ENCODE measurements around the gene MXD4.
A peak's percentile ranks its signal among the peaks of the same experiment; 100 is the strongest.

The MXD4 gene

GRCh38 chr4:2266181-2266580, 4.3 kb upstream of the MXD4 start:
- peak overlapping the region; percentile 6 for H3K27ac ChIP-seq (ENCODE audit: low read depth, low read length)
- no peaks in the 10 kb centered on the region for H3K27me3 ChIP-seq (ENCODE audit: control insufficient read depth in 1 of 2, insufficient read depth in 2 of 2, low read length in 2 of 2)
- no peaks in the 10 kb centered on the region for H3K9me3 ChIP-seq (ENCODE audit: low read length)
- no peaks in the 10 kb centered on the region for H3K36me3 ChIP-seq (ENCODE audit: insufficient read depth, low read length)
- H3K4me3 ChIP-seq (ENCODE audit: low read depth in 1 of 2, low read length in 2 of 2), result no peak overlapping the region
- H3K9ac ChIP-seq (ENCODE audit: low read length), result peak overlapping the region; percentile 25
- H3K4me1 ChIP-seq (ENCODE audit: insufficient read depth, low read length), result peaks cover 30% of the 10 kb centered on the region

- H3K36me3 ChIP-seq (ENCODE audit: insufficient read depth, low read length), result no peaks in the 10 kb centered on the region
- H3K4me3 ChIP-seq (ENCODE audit: low read depth in 1 of 2, low read length in 2 of 2), result no peak overlapping the region
- H3K27me3 ChIP-seq (ENCODE audit: control insufficient read depth in 1 of 2, insufficient read depth in 2 of 2, low read length in 2 of 2), result no peaks in the 10 kb centered on the region
- H3K9me3 ChIP-seq (ENCODE audit: low read length), result no peaks in the 10 kb centered on the region
- peak overlapping the region; percentile 25 for H3K9ac ChIP-seq (ENCODE audit: low read length)
- H3K4me1 ChIP-seq (ENCODE audit: insufficient read depth, low read length), result peaks cover 34% of the 10 kb centered on the region
- H3K27ac ChIP-seq (ENCODE audit: low read depth, low read length), result peak overlapping the region; percentile 6
Measured at GRCh38 chr4:2265113-2266110, 3.5 kb upstream of the MXD4 start.

- Histone ChIP-seq H3K4me1 (ENCODE audit: insufficient read depth, low read length) (peaks cover 42% of the 10 kb centered on the region), H3K4me3 (ENCODE audit: low read depth in 1 of 2, low read length in 2 of 2) (no peak overlapping the region), H3K9me3 (ENCODE audit: low read length) (no peaks in the 10 kb centered on the region), H3K9ac (ENCODE audit: low read length) (no peak overlapping the region), H3K27ac (ENCODE audit: low read depth, low read length) (no peak overlapping the region), H3K36me3 (ENCODE audit: insufficient read depth, low read length) (no peaks in the 10 kb centered on the region), H3K27me3 (ENCODE audit: control insufficient read depth in 1 of 2, insufficient read depth in 2 of 2, low read length in 2 of 2) (no peaks in the 10 kb centered on the region)
Measured at GRCh38 chr4:2264481-2265041, 2.7 kb upstream of the MXD4 start.

DNA sequence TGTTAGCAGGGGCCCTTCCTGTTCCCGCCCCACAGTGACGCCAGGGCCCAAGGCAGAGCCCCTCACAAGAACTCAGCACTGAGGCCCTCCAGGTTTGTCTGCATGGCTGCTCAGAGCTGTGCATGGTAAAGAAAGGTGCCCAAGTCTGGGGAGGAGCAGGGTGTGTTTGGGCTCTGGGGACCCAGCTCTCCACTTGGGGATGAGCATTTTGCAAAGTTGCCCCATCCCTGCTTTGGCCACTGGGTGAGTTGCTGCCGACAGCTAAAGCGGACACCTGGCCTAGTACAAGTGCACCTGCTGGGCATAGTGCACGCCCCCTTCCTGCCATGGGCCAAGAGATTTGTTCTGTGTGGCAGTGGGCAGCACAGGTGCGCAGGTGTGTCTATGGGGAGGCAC, 2.0 kb upstream of the MXD4 start:
- H3K27ac ChIP-seq (ENCODE audit: low read depth, low read length), result no peak overlapping the region
- H3K4me1 ChIP-seq (ENCODE audit: insufficient read depth, low read length), result peaks cover 49% of the 10 kb centered on the region
- no peaks in the 10 kb centered on the region for H3K36me3 ChIP-seq (ENCODE audit: insufficient read depth, low read length)
- no peak overlapping the region for H3K4me3 ChIP-seq (ENCODE audit: low read depth in 1 of 2, low read length in 2 of 2)
- no peaks in the 10 kb centered on the region for H3K9me3 ChIP-seq (ENCODE audit: low read length)
- H3K27me3 ChIP-seq (ENCODE audit: control insufficient read depth in 1 of 2, insufficient read depth in 2 of 2, low read length in 2 of 2), result no peaks in the 10 kb centered on the region
- no peak overlapping the region for H3K9ac ChIP-seq (ENCODE audit: low read length)

DNA sequence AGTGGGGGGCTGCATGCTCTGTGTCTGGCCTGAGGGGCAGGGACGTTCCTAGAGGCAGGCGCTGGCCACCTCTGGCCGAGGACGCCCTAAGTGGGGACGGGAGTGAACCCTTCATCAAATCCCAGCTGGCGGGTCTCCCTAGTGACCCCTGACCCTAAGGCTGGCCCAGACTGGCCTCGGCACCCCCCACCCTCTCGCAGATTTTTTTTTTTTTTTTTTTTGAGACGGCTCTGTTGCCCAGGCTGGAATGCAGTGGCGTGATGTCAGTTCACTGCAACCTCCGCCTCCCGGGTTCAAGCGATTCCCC, 988 bp upstream of the MXD4 start:
- H3K27ac ChIP-seq (ENCODE audit: low read depth, low read length), result peak overlapping the region; percentile 95
- no peaks in the 10 kb centered on the region for H3K27me3 ChIP-seq (ENCODE audit: control insufficient read depth in 1 of 2, insufficient read depth in 2 of 2, low read length in 2 of 2)
- H3K4me3 ChIP-seq (ENCODE audit: low read depth in 1 of 2, low read length in 2 of 2), result peak overlapping the region; percentile 41 to 49
- peak overlapping the region; percentile 61 for H3K9ac ChIP-seq (ENCODE audit: low read length)
- peaks cover 2% of the 10 kb centered on the region for H3K36me3 ChIP-seq (ENCODE audit: insufficient read depth, low read length)
- H3K9me3 ChIP-seq (ENCODE audit: low read length), result no peaks in the 10 kb centered on the region
- peaks cover 59% of the 10 kb centered on the region for H3K4me1 ChIP-seq (ENCODE audit: insufficient read depth, low read length)

- H3K4me1 ChIP-seq (ENCODE audit: insufficient read depth, low read length), result peaks cover 64% of the 10 kb centered on the region
- no peaks in the 10 kb centered on the region for H3K9me3 ChIP-seq (ENCODE audit: low read length)
- no peaks in the 10 kb centered on the region for H3K27me3 ChIP-seq (ENCODE audit: control insufficient read depth in 1 of 2, insufficient read depth in 2 of 2, low read length in 2 of 2)
- peak overlapping the region; percentile 61 for H3K9ac ChIP-seq (ENCODE audit: low read length)
- peak overlapping the region; percentile 41 to 49 for H3K4me3 ChIP-seq (ENCODE audit: low read depth in 1 of 2, low read length in 2 of 2)
- peak overlapping the region; percentile 95 for H3K27ac ChIP-seq (ENCODE audit: low read depth, low read length)
- peaks cover 7% of the 10 kb centered on the region for H3K36me3 ChIP-seq (ENCODE audit: insufficient read depth, low read length)
Measured at GRCh38 chr4:2262145-2262943, 435 bp upstream of the MXD4 start.

- H3K4me3 ChIP-seq (ENCODE audit: low read depth in 1 of 2, low read length in 2 of 2), result peak overlapping the region; percentile 46 to 92
- peaks cover 8% of the 10 kb centered on the region for H3K36me3 ChIP-seq (ENCODE audit: insufficient read depth, low read length)
- H3K9me3 ChIP-seq (ENCODE audit: low read length), result no peaks in the 10 kb centered on the region
- H3K4me1 ChIP-seq (ENCODE audit: insufficient read depth, low read length), result peaks cover 70% of the 10 kb centered on the region
- no peaks in the 10 kb centered on the region for H3K27me3 ChIP-seq (ENCODE audit: control insufficient read depth in 1 of 2, insufficient read depth in 2 of 2, low read length in 2 of 2)
- peak overlapping the region; percentile 85 for H3K27ac ChIP-seq (ENCODE audit: low read depth, low read length)
- no peak overlapping the region for H3K9ac ChIP-seq (ENCODE audit: low read length)
Measured at GRCh38 chr4:2261110-2261852, 628 bp downstream of the MXD4 start.

GRCh38 chr4:2260344-2261109, 1.4 kb downstream of the MXD4 start:
- Histone ChIP-seq H3K36me3 (ENCODE audit: insufficient read depth, low read length) (peaks cover 8% of the 10 kb centered on the region), H3K4me3 (ENCODE audit: low read depth in 1 of 2, low read length in 2 of 2) (peak overlapping the region; percentile 46 to 87), H3K27me3 (ENCODE audit: control insufficient read depth in 1 of 2, insufficient read depth in 2 of 2, low read length in 2 of 2) (no peaks in the 10 kb centered on the region), H3K9me3 (ENCODE audit: low read length) (no peaks in the 10 kb centered on the region), H3K9ac (ENCODE audit: low read length) (no peak overlapping the region), H3K27ac (ENCODE audit: low read depth, low read length) (peak overlapping the region; percentile 85), H3K4me1 (ENCODE audit: insufficient read depth, low read length) (peaks cover 71% of the 10 kb centered on the region)

DNA sequence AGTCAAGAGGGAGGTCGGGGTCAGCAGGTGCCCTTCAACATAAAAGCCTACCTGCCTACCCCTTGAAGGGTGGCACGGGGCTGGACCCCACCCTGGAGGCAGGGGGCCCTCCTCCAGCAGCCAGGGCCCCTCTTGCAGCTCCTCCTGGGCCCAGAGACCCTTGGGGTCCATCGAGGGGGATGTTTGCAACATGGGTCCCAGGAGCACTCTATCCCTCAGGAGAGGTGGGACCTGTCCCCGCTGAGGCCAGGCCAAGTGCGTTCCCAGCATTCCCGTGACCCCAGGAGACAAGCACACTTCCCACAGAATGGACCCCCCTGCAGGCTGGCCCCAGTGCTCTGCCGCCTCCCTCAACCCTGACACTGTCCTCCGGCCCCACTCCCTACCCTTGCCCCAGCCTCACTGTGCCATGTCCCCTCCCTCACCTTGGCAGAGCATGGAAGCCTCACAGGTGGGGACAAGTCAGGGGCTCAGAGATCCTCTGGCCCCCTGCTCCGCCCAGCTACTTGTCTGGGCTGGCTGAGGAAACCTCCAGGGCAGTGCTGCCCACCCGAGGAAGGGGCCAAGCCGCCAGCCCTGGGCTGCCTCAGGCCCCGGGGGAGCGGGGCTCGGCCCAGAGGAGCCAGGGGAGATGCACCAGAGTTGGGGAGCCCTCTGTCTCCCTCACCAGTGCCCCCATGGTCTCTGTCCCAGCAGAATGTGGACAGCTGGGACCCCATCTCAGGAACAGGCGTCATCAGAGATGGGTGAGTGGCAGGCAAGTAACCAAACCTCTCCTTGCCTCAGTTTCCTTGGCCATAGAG, 2.2 kb downstream of the MXD4 start:
- H3K4me3 ChIP-seq (ENCODE audit: low read depth in 1 of 2, low read length in 2 of 2), result peak overlapping the region; percentile 46 to 87
- H3K4me1 ChIP-seq (ENCODE audit: insufficient read depth, low read length), result peaks cover 76% of the 10 kb centered on the region
- H3K9ac ChIP-seq (ENCODE audit: low read length), result peak overlapping the region; percentile 53
- peak overlapping the region; percentile 85 for H3K27ac ChIP-seq (ENCODE audit: low read depth, low read length)
- no peaks in the 10 kb centered on the region for H3K27me3 ChIP-seq (ENCODE audit: control insufficient read depth in 1 of 2, insufficient read depth in 2 of 2, low read length in 2 of 2)
- H3K36me3 ChIP-seq (ENCODE audit: insufficient read depth, low read length), result peaks cover 11% of the 10 kb centered on the region
- no peaks in the 10 kb centered on the region for H3K9me3 ChIP-seq (ENCODE audit: low read length)

GRCh38 chr4:2259036-2259540, 2.8 kb downstream of the MXD4 start:
- Histone ChIP-seq H3K27ac (ENCODE audit: low read depth, low read length) (peak overlapping the region; percentile 58), H3K36me3 (ENCODE audit: insufficient read depth, low read length) (peaks cover 16% of the 10 kb centered on the region), H3K27me3 (ENCODE audit: control insufficient read depth in 1 of 2, insufficient read depth in 2 of 2, low read length in 2 of 2) (no peaks in the 10 kb centered on the region), H3K9me3 (ENCODE audit: low read length) (no peaks in the 10 kb centered on the region), H3K4me1 (ENCODE audit: insufficient read depth, low read length) (peaks cover 76% of the 10 kb centered on the region), H3K4me3 (ENCODE audit: low read depth in 1 of 2, low read length in 2 of 2) (peak overlapping the region in 1 of 2 donors; percentile 46), H3K9ac (ENCODE audit: low read length) (peak overlapping the region; percentile 53)
